Measurements from ENCODE around the gene BNC1.

Gene BNC1

GRCh38 chr15:83283813-83284558, 478 bp downstream of the BNC1 start:
- DNase-seq (ENCODE audit: insufficient read length, low spot score) = no peak
- FAIRE-seq = no peak
- TF ChIP-seq TAF1 (IDR thresholded peaks at IDR 0.05; ENCODE audit: low read depth, low read length) (no peak), PAX5 (IDR thresholded peaks at IDR 0.05; ENCODE audit: insufficient read depth, low read length, severe bottlenecking) (no peak), POLR2A (IDR thresholded peaks at IDR 0.05; ENCODE audit: low read depth, low read length) (no peak), POU2F2 (IDR thresholded peaks at IDR 0.05; ENCODE audit: low read depth, low read length) (no peak), SPI1 (IDR thresholded peaks at IDR 0.05; ENCODE audit: low read depth, low read length) (no peak), POLR2AphosphoS5 (IDR thresholded peaks at IDR 0.05; ENCODE audit: low read depth, low read length) (no peak)

- FAIRE-seq = no peak
- no peak for DNase-seq (ENCODE audit: insufficient read length, low spot score)
- no peak for TF ChIP-seq POLR2A (IDR thresholded peaks at IDR 0.05; ENCODE audit: low read depth, low read length)
- TF ChIP-seq PAX5 (IDR thresholded peaks at IDR 0.05; ENCODE audit: insufficient read depth, low read length, severe bottlenecking) = no peak
- TF ChIP-seq POLR2AphosphoS5 (IDR thresholded peaks at IDR 0.05; ENCODE audit: low read depth, low read length) = no peak
- TF ChIP-seq SPI1 (IDR thresholded peaks at IDR 0.05; ENCODE audit: low read depth, low read length) = no peak
- no peak for TF ChIP-seq POU2F2 (IDR thresholded peaks at IDR 0.05; ENCODE audit: low read depth, low read length)
- no peak for TF ChIP-seq TAF1 (IDR thresholded peaks at IDR 0.05; ENCODE audit: low read depth, low read length)
Observed at GRCh38 chr15:83283138-83283812, 1.2 kb downstream of the BNC1 start.

- no peak for DNase-seq (ENCODE audit: insufficient read length, low spot score)
- TF ChIP-seq PAX5 (IDR thresholded peaks at IDR 0.05; ENCODE audit: insufficient read depth, low read length, severe bottlenecking) = no peak
- no peak for TF ChIP-seq SPI1 (IDR thresholded peaks at IDR 0.05; ENCODE audit: low read depth, low read length)
- TF ChIP-seq POU2F2 (IDR thresholded peaks at IDR 0.05; ENCODE audit: low read depth, low read length) = no peak
- no peak for TF ChIP-seq POLR2A (IDR thresholded peaks at IDR 0.05; ENCODE audit: low read depth, low read length)
- no peak for TF ChIP-seq TAF1 (IDR thresholded peaks at IDR 0.05; ENCODE audit: low read depth, low read length)
- TF ChIP-seq POLR2AphosphoS5 (IDR thresholded peaks at IDR 0.05; ENCODE audit: low read depth, low read length) = no peak
- FAIRE-seq = no peak
Observed at GRCh38 chr15:83282776-83283137, 1.7 kb downstream of the BNC1 start.

- FAIRE-seq (no peak), DNase-seq (ENCODE audit: insufficient read length, low spot score) (no peak)
- TF ChIP-seq TAF1 (IDR thresholded peaks at IDR 0.05; ENCODE audit: low read depth, low read length) (no peak), SPI1 (IDR thresholded peaks at IDR 0.05; ENCODE audit: low read depth, low read length) (no peak), POLR2AphosphoS5 (IDR thresholded peaks at IDR 0.05; ENCODE audit: low read depth, low read length) (no peak), POU2F2 (IDR thresholded peaks at IDR 0.05; ENCODE audit: low read depth, low read length) (no peak), POLR2A (IDR thresholded peaks at IDR 0.05; ENCODE audit: low read depth, low read length) (no peak), PAX5 (IDR thresholded peaks at IDR 0.05; ENCODE audit: insufficient read depth, low read length, severe bottlenecking) (no peak)
Observed at GRCh38 chr15:83282141-83282540, 2.3 kb downstream of the BNC1 start.

- DNase-seq (ENCODE audit: insufficient read length, low spot score) (no peak), FAIRE-seq (no peak)
- TF ChIP-seq PAX5 (IDR thresholded peaks at IDR 0.05; ENCODE audit: insufficient read depth, low read length, severe bottlenecking) (no peak), POLR2A (IDR thresholded peaks at IDR 0.05; ENCODE audit: low read depth, low read length) (no peak), SPI1 (IDR thresholded peaks at IDR 0.05; ENCODE audit: low read depth, low read length) (no peak), POLR2AphosphoS5 (IDR thresholded peaks at IDR 0.05; ENCODE audit: low read depth, low read length) (no peak), POU2F2 (IDR thresholded peaks at IDR 0.05; ENCODE audit: low read depth, low read length) (no peak), TAF1 (IDR thresholded peaks at IDR 0.05; ENCODE audit: low read depth, low read length) (no peak)
Observed at GRCh38 chr15:83278191-83278590, 6.3 kb downstream of the BNC1 start.

GRCh38 chr15:83276661-83277060, 7.8 kb downstream of the BNC1 start:
- FAIRE-seq (no peak), DNase-seq (ENCODE audit: insufficient read length, low spot score) (no peak)
- TF ChIP-seq PAX5 (IDR thresholded peaks at IDR 0.05; ENCODE audit: insufficient read depth, low read length, severe bottlenecking) = no peak
- TF ChIP-seq POU2F2 (IDR thresholded peaks at IDR 0.05; ENCODE audit: low read depth, low read length) = no peak
- no peak for TF ChIP-seq SPI1 (IDR thresholded peaks at IDR 0.05; ENCODE audit: low read depth, low read length)
- TF ChIP-seq POLR2AphosphoS5 (IDR thresholded peaks at IDR 0.05; ENCODE audit: low read depth, low read length) = no peak
- TF ChIP-seq POLR2A (IDR thresholded peaks at IDR 0.05; ENCODE audit: low read depth, low read length) = no peak
- no peak for TF ChIP-seq TAF1 (IDR thresholded peaks at IDR 0.05; ENCODE audit: low read depth, low read length)

GRCh38 chr15:83275412-83275811, 9.1 kb downstream of the BNC1 start:
- FAIRE-seq = no peak
- TF ChIP-seq POU2F2 (IDR thresholded peaks at IDR 0.05; ENCODE audit: low read depth, low read length) = no peak
- no peak for TF ChIP-seq POLR2AphosphoS5 (IDR thresholded peaks at IDR 0.05; ENCODE audit: low read depth, low read length)
- no peak for TF ChIP-seq PAX5 (IDR thresholded peaks at IDR 0.05; ENCODE audit: insufficient read depth, low read length, severe bottlenecking)
- no peak for DNase-seq (ENCODE audit: insufficient read length, low spot score)

GRCh38 chr15:83270176-83270575, 14.3 kb downstream of the BNC1 start:
- FAIRE-seq (no peak), DNase-seq (ENCODE audit: insufficient read length, low spot score) (no peak)
- TF ChIP-seq SPI1 (IDR thresholded peaks at IDR 0.05; ENCODE audit: low read depth, low read length) = no peak
- no peak for TF ChIP-seq TAF1 (IDR thresholded peaks at IDR 0.05; ENCODE audit: low read depth, low read length)
- TF ChIP-seq POU2F2 (IDR thresholded peaks at IDR 0.05; ENCODE audit: low read depth, low read length) = no peak
- no peak for TF ChIP-seq POLR2A (IDR thresholded peaks at IDR 0.05; ENCODE audit: low read depth, low read length)
- TF ChIP-seq POLR2AphosphoS5 (IDR thresholded peaks at IDR 0.05; ENCODE audit: low read depth, low read length) = no peak
- no peak for TF ChIP-seq PAX5 (IDR thresholded peaks at IDR 0.05; ENCODE audit: insufficient read depth, low read length, severe bottlenecking)

GRCh38 chr15:83268147-83268546, 16.3 kb downstream of the BNC1 start:
- FAIRE-seq (no peak), DNase-seq (ENCODE audit: insufficient read length, low spot score) (no peak)
- TF ChIP-seq PAX5 (IDR thresholded peaks at IDR 0.05; ENCODE audit: insufficient read depth, low read length, severe bottlenecking) (no peak), POLR2A (IDR thresholded peaks at IDR 0.05; ENCODE audit: low read depth, low read length) (no peak), SPI1 (IDR thresholded peaks at IDR 0.05; ENCODE audit: low read depth, low read length) (no peak), POU2F2 (IDR thresholded peaks at IDR 0.05; ENCODE audit: low read depth, low read length) (no peak), POLR2AphosphoS5 (IDR thresholded peaks at IDR 0.05; ENCODE audit: low read depth, low read length) (no peak), TAF1 (IDR thresholded peaks at IDR 0.05; ENCODE audit: low read depth, low read length) (no peak)
